HepG2 (cell line): ENCODE data around the gene CRY1. TPM values are rescaled to one million over a fixed set of nuclear protein-coding genes. Genes with fewer than 3 reads are reported as not detected.

Experiments
- BHLHE40 ChIP-seq: IDR thresholded peaks from 2 replicates; pipeline ENCODE4 v1.6.1; 2011; ENCODE audit warnings: low read length, improper control_type of control experiment
- ELF1 ChIP-seq: sonication (generic); formaldehyde crosslinking; IDR thresholded peaks from 2 replicates; pipeline ENCODE4 v1.4.0; 2020; ENCODE audit warnings: missing genetic modification reagents
- KAT7 ChIP-seq: IDR thresholded peaks from 2 replicates; pipeline ENCODE4 v1.6.1; 2018; ENCODE audit warnings: borderline replicate concordance, missing compliant biosample characterization
- KDM2A ChIP-seq: sonication (generic); formaldehyde crosslinking; IDR thresholded peaks from 2 replicates; pipeline ENCODE4 v1.4.0; 2020; ENCODE audit warnings: low read depth, missing genetic modification reagents, borderline replicate concordance
- MYC ChIP-seq: sonication (generic); formaldehyde crosslinking; IDR thresholded peaks from 2 replicates; pipeline ENCODE4 v1.9.0; 2021; ENCODE audit warnings: missing genetic modification reagents, borderline replicate concordance
- NCOA2 ChIP-seq: sonication (generic); formaldehyde crosslinking; IDR thresholded peaks from 2 replicates; pipeline ENCODE4 v1.8.0; 2022; ENCODE audit warnings: inconsistent platforms
- NR2C2 ChIP-seq: sonication (generic); formaldehyde crosslinking; IDR thresholded peaks from 2 replicates; pipeline ENCODE4 v1.4.0; 2020; ENCODE audit warnings: missing genetic modification reagents, mild to moderate bottlenecking, moderate library complexity, borderline replicate concordance
- TOPORS ChIP-seq: sonication (generic); formaldehyde crosslinking; IDR thresholded peaks from 2 replicates; pipeline ENCODE4 v1.8.0; 2023; ENCODE audit warnings: mild to moderate bottlenecking, missing genetic modification reagents
- XRCC5 ChIP-seq: fragments of 200-400 bp; formaldehyde crosslinking; optimal IDR thresholded peaks from 2 replicates; pipeline ENCODE3; 2017; ENCODE audit warnings: mild to moderate bottlenecking, low read length
- ZBTB7B ChIP-seq: sonication (generic); formaldehyde crosslinking; IDR thresholded peaks from 2 replicates; pipeline ENCODE4 v1.4.0; 2020; ENCODE audit warnings: missing genetic modification reagents
- ZFP62 ChIP-seq: sonication (generic); formaldehyde crosslinking; IDR thresholded peaks from 2 replicates; pipeline ENCODE4 v1.4.0; 2020; ENCODE audit warnings: missing genetic modification reagents
- ZKSCAN8 ChIP-seq: IDR thresholded peaks from 2 replicates; pipeline ENCODE4 v1.6.1; 2016; ENCODE audit warnings: borderline replicate concordance, missing genetic modification reagents, missing compliant biosample characterization
- ZNF225 ChIP-seq: sonication (generic); formaldehyde crosslinking; IDR thresholded peaks from 2 replicates; pipeline ENCODE4 v1.4.0; 2020; ENCODE audit warnings: mild to moderate bottlenecking, missing genetic modification reagents
- ZNF766 ChIP-seq: sonication (generic); formaldehyde crosslinking; IDR thresholded peaks from 2 replicates; pipeline ENCODE4 v1.5.0; 2020; ENCODE audit warnings: missing genetic modification reagents, borderline replicate concordance
- polyA plus RNA-seq, 8 experiments: library from polyadenylated mRNA; depleted of rRNA in 3 of 8; stranded (reverse) in 7 of 8; unstranded in 1 of 8; fragments of >200 nt; fragmentation: Illumina TruSeq in 4 of 8; extraction: Trizol in 4 of 8; gene quantifications; 2 replicates each; pipeline versions ENCODE4 v1.2.1 to v1.2.3, GENCODE V29; 2011 to 2016; ENCODE audit warnings: low read depth in 4 of 8, missing spikeins in 1 of 8, mixed read lengths in 1 of 8; ENCODE audit not compliant: insufficient read depth in 1 of 8
- total RNA-seq, 5 experiments: library from RNA; depleted of rRNA; stranded (reverse); fragments of >200 nt; fragmentation: Illumina TruSeq; extraction: Trizol; gene quantifications; 2 replicates each; pipeline ENCODE4 v1.2.3, GENCODE V29; 2016; ENCODE audit warnings: low read depth in 1 of 5
- TF ChIP-seq, protein P1 (sequence below), 2 experiments: sonication (generic) in 1 of 2; formaldehyde crosslinking in 1 of 2; IDR thresholded peaks; 2 replicates each; pipeline versions ENCODE4 v1.4.0 to v1.6.1; 2018 to 2020; ENCODE audit warnings: missing genetic modification reagents in 2 of 2, borderline replicate concordance in 1 of 2, low read depth in 1 of 2, mild to moderate bottlenecking in 1 of 2, missing biosample characterization in 1 of 2
- TF ChIP-seq, protein P2 (sequence below): sonication (generic); formaldehyde crosslinking; IDR thresholded peaks from 2 replicates; pipeline ENCODE4 v1.5.0; 2020; ENCODE audit warnings: mild to moderate bottlenecking, missing genetic modification reagents, moderate library complexity
- TF ChIP-seq, protein P3 (sequence below): sonication (generic); formaldehyde crosslinking; conservative IDR thresholded peaks from 2 replicates; pipeline ENCODE4 v1.4.0; 2020; ENCODE audit warnings: missing genetic modification reagents
- TF ChIP-seq, protein P4 (sequence below): IDR thresholded peaks from 2 replicates; pipeline ENCODE4 v1.6.1; 2018; ENCODE audit warnings: missing genetic modification reagents, mild to moderate bottlenecking, missing compliant biosample characterization
- TF ChIP-seq, protein P5 (sequence below): sonication (generic); formaldehyde crosslinking; IDR thresholded peaks from 2 replicates; pipeline ENCODE4 v1.4.0; 2020; ENCODE audit warnings: mild to moderate bottlenecking, missing genetic modification reagents
- TF ChIP-seq, protein P6 (sequence below): sonication (generic); formaldehyde crosslinking; conservative IDR thresholded peaks from 2 replicates; pipeline ENCODE4 v1.4.0; 2020; ENCODE audit warnings: missing genetic modification reagents

Gene CRY1
- total and polyA plus RNA-seq, 2 of the 13 experiments (the other 11 are each of a cell fraction or from before 2014, with no cell fraction given), result 11.4 to 13.9 TPM

DNA sequence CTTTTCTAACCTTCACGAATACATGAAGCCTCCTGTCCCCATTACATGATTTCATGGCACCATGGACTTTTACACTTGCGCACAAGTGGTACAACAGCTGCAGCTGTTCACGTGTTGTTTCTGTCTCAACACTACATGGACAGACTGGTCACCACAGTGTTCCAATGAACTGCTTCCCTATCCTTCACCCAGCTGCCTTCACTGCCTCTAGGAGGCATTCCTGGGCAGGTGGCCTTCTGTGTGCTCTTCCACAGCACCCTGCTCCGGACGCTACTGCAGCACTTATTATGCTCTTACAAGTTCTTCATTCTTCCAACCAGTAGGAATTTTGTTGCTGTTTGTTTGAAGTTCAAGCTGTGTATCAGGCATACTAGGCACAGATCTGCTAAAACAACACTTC is 107.9 kb downstream of the CRY1 start (continued):
- TF ChIP-seq ZNF766 (CRISPR knock-in tag), result no peak
- TF ChIP-seq, protein P1, sequence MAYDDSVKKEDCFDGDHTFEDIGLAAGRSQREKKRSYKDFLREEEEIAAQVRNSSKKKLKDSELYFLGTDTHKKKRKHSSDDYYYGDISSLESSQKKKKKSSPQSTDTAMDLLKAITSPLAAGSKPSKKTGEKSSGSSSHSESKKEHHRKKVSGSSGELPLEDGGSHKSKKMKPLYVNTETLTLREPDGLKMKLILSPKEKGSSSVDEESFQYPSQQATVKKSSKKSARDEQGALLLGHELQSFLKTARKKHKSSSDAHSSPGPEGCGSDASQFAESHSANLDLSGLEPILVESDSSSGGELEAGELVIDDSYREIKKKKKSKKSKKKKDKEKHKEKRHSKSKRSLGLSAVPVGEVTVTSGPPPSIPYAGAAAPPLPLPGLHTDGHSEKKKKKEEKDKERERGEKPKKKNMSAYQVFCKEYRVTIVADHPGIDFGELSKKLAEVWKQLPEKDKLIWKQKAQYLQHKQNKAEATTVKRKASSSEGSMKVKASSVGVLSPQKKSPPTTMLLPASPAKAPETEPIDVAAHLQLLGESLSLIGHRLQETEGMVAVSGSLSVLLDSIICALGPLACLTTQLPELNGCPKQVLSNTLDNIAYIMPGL (CRISPR knock-in tag; IDR thresholded peaks at IDR 0.05; ENCODE audit: borderline replicate concordance in 1 of 2, low read depth in 1 of 2), result 0 out of 4 replicates have a peak, but pooled peaks of 1 of the 2 experiments have one; percentile 27
- TF ChIP-seq KDM2A (CRISPR knock-in tag), result peak; percentile 27; the same call in 1 of the 2 replicates
- no peak for TF ChIP-seq ZFP62 (CRISPR knock-in tag)
- TF ChIP-seq, protein P2, sequence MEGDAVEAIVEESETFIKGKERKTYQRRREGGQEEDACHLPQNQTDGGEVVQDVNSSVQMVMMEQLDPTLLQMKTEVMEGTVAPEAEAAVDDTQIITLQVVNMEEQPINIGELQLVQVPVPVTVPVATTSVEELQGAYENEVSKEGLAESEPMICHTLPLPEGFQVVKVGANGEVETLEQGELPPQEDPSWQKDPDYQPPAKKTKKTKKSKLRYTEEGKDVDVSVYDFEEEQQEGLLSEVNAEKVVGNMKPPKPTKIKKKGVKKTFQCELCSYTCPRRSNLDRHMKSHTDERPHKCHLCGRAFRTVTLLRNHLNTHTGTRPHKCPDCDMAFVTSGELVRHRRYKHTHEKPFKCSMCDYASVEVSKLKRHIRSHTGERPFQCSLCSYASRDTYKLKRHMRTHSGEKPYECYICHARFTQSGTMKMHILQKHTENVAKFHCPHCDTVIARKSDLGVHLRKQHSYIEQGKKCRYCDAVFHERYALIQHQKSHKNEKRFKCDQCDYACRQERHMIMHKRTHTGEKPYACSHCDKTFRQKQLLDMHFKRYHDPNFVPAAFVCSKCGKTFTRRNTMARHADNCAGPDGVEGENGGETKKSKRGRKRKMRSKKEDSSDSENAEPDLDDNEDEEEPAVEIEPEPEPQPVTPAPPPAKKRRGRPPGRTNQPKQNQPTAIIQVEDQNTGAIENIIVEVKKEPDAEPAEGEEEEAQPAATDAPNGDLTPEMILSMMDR (CRISPR knock-in tag), result peak; percentile 51
- no peak for TF ChIP-seq ZNF225 (CRISPR knock-in tag)
- TF ChIP-seq ZKSCAN8, result 0 out of 2 replicates have a peak, but pooled peaks have one; percentile 49
- no peak for TF ChIP-seq BHLHE40
- TF ChIP-seq NCOA2 (CRISPR knock-in tag), result no peak
- TF ChIP-seq, protein P3, sequence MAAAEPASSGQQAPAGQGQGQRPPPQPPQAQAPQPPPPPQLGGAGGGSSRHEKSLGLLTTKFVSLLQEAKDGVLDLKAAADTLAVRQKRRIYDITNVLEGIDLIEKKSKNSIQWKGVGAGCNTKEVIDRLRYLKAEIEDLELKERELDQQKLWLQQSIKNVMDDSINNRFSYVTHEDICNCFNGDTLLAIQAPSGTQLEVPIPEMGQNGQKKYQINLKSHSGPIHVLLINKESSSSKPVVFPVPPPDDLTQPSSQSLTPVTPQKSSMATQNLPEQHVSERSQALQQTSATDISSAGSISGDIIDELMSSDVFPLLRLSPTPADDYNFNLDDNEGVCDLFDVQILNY (CRISPR knock-in tag), result no peak
- no peak for TF ChIP-seq ZBTB7B
- TF ChIP-seq KAT7 (CRISPR knock-in tag), result no peak
- TF ChIP-seq XRCC5, result peak; percentile 33
- no peak for TF ChIP-seq MYC
- TF ChIP-seq, protein P4, sequence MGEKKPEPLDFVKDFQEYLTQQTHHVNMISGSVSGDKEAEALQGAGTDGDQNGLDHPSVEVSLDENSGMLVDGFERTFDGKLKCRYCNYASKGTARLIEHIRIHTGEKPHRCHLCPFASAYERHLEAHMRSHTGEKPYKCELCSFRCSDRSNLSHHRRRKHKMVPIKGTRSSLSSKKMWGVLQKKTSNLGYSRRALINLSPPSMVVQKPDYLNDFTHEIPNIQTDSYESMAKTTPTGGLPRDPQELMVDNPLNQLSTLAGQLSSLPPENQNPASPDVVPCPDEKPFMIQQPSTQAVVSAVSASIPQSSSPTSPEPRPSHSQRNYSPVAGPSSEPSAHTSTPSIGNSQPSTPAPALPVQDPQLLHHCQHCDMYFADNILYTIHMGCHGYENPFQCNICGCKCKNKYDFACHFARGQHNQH (CRISPR knock-in tag), result no peak
- no peak for TF ChIP-seq ELF1 (CRISPR knock-in tag)
- TF ChIP-seq TOPORS, result no peak
- no peak for TF ChIP-seq NR2C2 (CRISPR knock-in tag)
- TF ChIP-seq, protein P5, sequence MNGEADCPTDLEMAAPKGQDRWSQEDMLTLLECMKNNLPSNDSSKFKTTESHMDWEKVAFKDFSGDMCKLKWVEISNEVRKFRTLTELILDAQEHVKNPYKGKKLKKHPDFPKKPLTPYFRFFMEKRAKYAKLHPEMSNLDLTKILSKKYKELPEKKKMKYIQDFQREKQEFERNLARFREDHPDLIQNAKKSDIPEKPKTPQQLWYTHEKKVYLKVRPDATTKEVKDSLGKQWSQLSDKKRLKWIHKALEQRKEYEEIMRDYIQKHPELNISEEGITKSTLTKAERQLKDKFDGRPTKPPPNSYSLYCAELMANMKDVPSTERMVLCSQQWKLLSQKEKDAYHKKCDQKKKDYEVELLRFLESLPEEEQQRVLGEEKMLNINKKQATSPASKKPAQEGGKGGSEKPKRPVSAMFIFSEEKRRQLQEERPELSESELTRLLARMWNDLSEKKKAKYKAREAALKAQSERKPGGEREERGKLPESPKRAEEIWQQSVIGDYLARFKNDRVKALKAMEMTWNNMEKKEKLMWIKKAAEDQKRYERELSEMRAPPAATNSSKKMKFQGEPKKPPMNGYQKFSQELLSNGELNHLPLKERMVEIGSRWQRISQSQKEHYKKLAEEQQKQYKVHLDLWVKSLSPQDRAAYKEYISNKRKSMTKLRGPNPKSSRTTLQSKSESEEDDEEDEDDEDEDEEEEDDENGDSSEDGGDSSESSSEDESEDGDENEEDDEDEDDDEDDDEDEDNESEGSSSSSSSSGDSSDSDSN (CRISPR knock-in tag), result peak; percentile 55; the same call in 1 of the 2 replicates
- TF ChIP-seq, protein P6, sequence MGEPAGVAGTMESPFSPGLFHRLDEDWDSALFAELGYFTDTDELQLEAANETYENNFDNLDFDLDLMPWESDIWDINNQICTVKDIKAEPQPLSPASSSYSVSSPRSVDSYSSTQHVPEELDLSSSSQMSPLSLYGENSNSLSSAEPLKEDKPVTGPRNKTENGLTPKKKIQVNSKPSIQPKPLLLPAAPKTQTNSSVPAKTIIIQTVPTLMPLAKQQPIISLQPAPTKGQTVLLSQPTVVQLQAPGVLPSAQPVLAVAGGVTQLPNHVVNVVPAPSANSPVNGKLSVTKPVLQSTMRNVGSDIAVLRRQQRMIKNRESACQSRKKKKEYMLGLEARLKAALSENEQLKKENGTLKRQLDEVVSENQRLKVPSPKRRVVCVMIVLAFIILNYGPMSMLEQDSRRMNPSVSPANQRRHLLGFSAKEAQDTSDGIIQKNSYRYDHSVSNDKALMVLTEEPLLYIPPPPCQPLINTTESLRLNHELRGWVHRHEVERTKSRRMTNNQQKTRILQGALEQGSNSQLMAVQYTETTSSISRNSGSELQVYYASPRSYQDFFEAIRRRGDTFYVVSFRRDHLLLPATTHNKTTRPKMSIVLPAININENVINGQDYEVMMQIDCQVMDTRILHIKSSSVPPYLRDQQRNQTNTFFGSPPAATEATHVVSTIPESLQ (CRISPR knock-in tag), result no peak
